Tibial nerve (tissue), 4 donors: ENCODE data around the gene EIF4A2.

Source experiments
- CTCF ChIP-seq, 5 experiments: fragments of 200-600 bp in 3 of 5; fragments of 450-650 bp in 2 of 5; sonication (generic) in 3 of 5; IDR thresholded peaks; one replicate each; pipeline ENCODE4 v1.5.1; 2016 to 2019; ENCODE audit warnings: antibody characterized with exemption in 5 of 5, mild to moderate bottlenecking in 3 of 5, moderate library complexity in 2 of 5
- EP300 ChIP-seq, 2 donors: sonication (generic); formaldehyde crosslinking; IDR thresholded peaks; one replicate each; pipeline ENCODE4 v1.6.1; 2017; ENCODE audit warnings: antibody characterized with exemption in 2 of 2, mild to moderate bottlenecking in 1 of 2

- no peak for TF ChIP-seq CTCF (IDR thresholded peaks at IDR 0.05)
- TF ChIP-seq EP300 (IDR thresholded peaks at IDR 0.05), result no peak
These were observed 41.2 kb downstream of the EIF4A2 start for GRCh38 chr3:186824430-186825139.
